ENCODE measurements around the gene TMEM192.
"Not testable (repeated sequence)": the region's sequence is repeated elsewhere in the genome, so short reads cannot be mapped to it uniquely, and the experiment has no call there.

TMEM192 gene

DNA sequence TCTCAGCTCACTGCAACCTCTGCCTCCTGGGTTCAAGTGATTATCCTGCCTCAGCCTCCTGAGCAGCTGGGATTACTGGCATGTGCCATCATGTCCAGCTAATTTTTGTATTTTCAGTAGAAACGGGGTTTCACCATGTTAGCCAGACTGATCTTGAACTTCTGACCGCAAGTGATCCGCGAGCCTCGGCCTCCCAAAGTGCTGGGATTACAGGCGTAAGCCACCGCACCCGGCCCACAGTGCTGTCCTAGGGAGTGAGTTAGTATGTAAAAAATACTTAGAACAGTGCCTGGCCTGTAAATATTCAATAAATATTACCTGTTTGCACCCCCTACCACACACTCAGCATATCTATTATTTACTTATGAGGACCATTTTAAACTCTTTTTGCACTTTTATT, 20.5 kb downstream of the TMEM192 start:
- DNase-seq (ENCODE audit: low spot score) = not testable (repeated sequence)

DNA sequence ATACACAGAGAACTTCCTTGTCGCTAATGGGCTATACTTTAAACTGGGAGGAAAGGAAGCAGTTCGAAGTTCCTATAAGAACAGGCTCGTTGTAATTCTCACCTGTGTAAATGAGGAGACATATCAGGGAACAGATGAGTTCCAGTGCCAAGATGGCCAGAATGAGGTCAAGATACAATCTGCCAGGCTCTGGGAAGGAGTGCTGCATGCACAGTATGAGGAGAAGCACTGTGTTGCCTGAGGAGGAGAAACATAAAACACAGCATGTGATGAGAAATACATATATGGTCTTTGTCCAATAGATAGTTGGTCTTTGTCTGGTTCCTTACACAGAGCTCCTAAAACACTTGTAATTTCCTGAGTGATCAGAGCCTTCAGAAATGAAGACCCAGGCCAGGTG, 24.3 kb downstream of the TMEM192 start:
- DNase-seq (ENCODE audit: low spot score) = no peak

DNA sequence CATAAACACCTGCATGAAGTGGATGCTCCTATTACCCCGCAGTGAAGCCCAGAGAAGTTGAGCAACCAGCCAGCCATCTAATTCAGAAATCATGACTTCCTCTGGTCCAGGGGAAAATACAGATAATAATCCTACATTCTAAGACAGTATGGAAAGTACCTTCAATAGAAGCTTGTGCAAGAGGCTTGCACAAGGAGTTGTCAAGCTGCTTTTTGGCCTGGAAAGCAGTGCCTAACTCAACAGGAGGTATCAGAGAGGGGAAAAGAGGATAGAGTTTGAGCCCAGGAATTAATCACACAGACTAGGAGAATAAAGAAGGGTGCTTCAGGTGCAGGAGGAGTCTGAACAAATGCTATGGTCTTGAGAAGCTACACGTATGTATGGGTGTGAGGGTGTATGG, 26.7 kb downstream of the TMEM192 start:
- DNase-seq (ENCODE audit: low spot score) = no peak

DNA sequence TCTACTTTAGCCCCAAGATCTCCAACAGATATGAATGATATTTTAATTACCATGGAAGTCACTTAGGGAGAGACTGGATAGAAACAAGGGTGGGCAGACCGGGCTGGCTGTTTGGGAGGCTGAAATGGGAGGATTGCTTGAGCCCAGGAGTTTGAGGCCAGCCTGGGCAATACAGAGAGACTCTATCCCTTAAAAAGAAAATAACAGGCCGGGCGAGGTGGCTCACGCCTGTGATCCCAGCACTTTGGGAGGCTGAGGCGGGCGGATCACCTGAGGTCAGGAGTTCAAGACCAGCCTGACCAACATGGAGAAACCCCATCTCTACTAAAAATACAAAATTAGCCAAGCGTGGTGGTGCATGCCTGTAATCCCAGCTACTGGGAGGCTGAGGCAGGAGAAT, 27.9 kb downstream of the TMEM192 start:
- DNase-seq (ENCODE audit: low spot score) = not testable (repeated sequence)

DNA sequence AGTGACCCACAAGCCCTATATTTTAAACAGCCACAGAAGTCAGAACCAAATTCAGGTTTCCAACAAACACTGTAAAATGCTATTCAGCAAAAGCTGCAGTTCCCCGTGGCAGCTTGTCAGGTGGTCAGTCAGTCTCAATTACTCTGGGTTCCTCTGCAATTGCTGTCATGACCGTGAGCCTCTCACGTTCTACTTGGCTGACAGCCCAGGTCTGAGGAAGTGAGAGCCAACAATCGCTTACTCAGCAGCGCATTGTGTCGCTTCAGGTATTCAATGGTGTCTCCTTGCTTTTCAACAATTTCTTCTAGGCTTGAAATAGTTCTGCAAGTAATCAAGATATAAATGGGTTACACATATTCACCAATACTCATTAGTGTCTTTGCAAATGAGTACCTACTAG, 33.2 kb downstream of the TMEM192 start:
- DNase-seq (ENCODE audit: low spot score) = no peak

DNA sequence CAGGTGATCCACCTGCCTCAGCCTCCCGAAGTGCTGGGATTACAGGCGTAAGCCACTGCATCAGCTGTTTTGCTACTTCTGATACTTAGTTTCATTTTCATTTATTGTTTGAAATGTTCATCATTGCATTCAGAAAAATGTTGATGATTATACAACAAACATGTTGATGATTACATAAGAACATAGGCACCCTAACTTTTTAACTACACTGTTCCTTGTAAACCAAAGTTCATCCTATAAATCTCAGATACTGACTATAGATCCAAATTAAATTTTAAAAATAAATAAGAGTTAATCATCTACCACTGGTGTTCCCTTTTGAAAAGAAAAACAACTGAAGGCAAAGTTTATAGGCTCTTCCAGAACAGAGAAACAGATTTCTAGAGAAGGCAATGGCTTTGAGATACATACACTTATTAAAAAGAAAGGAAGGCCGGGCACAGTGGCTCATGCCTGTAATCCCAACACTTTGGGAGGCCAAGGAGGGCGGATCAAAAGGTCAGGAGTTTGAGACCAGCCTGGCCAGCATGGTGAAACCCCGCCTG, 35.6 kb downstream of the TMEM192 start:
- no peak for DNase-seq (ENCODE audit: low spot score)

DNA sequence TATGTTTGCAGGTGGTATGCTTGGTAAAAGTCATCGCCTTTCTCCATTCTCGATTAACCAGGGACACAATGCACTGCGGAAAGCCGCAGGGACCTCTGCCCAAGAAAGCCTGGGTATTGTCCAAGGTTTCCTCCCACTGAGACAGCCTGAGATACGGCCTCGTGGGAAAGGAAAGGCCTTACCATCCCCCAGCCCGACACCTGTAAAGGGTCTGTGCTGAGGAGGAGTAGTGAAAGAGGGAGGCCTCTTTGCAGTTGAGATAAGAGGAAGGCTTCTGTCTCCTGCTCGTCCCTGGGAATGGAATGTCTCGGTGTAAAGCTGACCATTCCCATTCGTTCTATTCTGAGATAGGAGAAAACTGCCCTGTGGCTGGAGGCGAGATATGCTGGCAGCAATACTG, 39.3 kb downstream of the TMEM192 start:
- DNase-seq (ENCODE audit: low spot score) = not testable (repeated sequence)

DNA sequence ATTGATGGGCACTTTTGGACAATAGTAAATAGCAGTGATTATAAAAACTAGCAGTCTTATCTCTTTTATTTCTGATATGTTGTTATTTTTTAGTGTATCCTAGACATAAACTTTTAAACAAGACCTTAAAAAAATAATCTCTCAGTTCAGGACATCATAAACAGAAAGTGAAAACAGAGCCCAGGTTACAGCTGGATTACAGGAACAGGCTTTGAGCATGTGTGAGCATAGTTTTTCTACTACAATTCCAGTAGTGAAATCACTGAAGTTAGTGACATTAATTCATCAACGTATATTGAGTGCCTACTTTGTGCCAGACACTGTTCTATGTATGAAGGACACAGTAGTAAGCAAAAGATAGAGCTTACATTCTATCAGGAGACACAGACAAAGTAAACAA, 42.1 kb downstream of the TMEM192 start:
- DNase-seq (ENCODE audit: low spot score) = no peak

DNA sequence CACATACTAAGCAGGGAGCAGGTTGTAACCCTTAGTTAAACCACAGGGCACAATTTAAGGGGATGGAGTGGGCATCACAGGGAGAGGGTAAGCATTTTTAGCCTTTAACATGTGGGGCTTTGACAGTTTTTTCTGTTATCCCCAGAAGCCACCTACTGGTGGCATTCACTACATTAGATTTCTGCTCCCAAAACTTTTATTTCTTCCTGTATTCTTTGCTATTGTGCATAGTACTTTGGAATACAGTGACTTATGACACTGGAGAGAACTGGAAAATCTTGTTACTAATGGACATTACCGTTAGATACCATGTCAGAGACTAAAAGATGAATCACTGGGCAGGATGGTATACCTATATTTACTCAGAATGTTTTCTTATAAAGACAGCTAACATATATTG, 51.7 kb downstream of the TMEM192 start:
- DNase-seq (ENCODE audit: low spot score) = no peak

DNA sequence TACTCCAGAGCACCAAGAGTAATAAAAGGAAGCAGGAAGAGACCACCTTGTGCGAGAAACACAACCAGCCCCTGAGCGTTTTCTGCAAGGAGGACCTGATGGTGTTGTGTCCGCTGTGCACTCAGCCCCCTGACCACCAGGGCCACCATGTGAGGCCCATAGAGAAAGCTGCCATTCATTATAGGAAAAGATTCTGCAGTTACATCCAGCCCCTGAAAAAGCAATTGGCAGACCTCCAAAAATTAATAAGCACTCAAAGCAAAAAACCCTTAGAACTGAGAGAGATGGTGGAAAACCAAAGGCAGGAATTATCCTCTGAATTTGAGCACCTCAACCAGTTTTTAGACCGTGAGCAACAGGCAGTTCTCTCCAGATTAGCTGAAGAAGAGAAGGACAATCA, 53.3 kb downstream of the TMEM192 start:
- no peak for DNase-seq (ENCODE audit: low spot score)

DNA sequence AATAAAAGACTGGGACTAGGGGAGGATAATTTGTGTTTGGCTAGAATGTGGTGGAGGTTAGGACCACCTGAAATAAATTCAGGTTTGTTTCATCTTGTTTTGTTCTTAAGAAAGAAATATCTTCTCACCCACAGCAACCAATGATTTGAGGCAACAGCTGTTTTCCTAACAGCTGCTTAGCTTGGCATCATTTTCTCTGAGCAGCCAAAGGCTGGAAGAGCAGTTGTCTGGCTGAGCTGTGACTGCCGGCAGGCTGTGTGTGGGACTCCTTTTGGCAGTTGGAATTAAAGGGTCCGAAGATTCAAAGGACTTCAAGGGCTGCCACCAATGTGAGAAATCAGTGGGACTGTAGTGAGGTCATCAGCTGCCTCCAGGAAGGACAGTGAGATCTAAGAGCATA, 54.0 kb downstream of the TMEM192 start:
- DNase-seq (ENCODE audit: low spot score) = no peak

DNA sequence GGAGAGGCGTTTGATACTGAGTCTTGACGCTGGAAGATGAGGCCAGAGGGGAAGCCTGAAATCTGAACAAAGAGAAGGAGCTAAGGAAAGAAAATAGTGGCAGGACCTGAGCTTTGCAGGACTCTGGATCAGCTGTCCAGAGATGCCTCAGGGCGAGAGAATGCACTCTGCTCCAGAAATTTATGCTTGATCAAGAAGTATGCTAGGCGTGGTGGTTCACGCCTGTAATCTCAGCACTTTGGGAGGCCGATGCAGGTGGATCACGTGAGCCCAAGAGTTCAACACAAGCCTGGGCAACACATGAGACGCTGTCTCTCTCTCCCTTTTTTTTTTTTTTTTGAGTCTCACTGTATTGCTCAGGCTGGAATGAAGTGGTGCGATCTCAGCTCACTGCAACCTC, 57.1 kb downstream of the TMEM192 start:
- no peak for DNase-seq (ENCODE audit: low spot score)

DNA sequence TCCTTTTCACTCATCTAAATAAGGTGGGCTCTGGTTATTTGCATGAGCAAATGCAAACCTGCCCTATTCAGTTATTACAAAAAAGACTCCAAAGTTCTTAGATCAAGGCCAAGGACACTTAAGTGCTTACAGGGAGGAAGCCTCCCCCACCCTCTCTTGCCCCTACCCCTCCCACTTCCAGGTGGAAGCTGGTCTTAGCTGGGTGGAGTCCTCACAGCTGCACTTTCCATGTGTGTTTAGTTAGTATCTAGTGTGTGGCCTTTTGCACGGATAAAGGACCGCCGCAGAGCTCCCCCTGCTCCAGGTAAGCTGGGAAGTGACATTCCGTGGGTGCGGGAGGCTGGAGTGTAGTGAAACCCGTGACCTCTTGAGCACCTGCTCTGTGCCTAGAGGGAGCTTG, 59.0 kb downstream of the TMEM192 start, which contains the start of gene TRIM75:
TRIM75 (plus strand) TSS at position 222 of the 400 bp plus-strand sequence. CDS start 5,282 bp downstream, outside the sequence.
- no peak for DNase-seq (ENCODE audit: low spot score)

DNA sequence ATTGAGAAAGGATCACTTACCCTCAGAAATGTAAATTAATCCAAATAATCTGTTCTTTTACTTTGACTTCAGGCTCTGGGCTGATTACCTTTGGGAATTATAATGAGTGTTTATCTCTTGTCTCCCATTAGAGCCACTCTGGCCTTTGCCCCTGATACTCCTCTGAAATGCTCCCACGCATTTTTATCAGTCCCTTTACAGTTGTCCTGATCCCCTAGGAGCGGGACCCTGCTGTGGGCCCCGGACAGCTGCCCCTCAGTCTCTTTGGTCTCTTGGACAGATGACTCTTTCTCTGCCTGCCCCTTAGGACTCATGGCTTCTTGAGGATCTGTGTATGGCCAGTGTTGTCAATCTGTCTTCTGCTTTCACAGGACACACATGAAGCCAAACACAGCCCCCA, 60.0 kb downstream of the TMEM192 start:
- DNase-seq (ENCODE audit: low spot score) = no peak

DNA sequence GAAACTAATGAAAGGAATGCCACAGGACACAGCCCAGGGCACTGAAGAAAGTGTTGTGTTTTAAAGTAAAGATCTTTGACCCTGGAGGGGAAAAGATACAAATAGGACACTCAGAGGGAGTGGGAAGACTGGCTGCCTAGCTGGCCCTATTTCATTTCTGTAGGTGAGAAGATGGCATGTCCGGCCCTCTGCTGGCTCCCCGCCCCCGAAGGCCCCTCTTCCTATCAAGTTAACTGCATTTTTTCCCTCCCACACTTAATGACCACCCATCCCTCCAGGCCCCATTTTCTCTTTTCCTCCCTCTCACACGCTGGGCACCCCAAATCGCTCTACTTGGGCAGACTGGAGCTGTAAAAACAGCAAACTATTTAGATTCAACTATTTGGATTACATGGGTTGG, 64.5 kb downstream of the TMEM192 start:
- no peak for DNase-seq (ENCODE audit: low spot score)

DNA sequence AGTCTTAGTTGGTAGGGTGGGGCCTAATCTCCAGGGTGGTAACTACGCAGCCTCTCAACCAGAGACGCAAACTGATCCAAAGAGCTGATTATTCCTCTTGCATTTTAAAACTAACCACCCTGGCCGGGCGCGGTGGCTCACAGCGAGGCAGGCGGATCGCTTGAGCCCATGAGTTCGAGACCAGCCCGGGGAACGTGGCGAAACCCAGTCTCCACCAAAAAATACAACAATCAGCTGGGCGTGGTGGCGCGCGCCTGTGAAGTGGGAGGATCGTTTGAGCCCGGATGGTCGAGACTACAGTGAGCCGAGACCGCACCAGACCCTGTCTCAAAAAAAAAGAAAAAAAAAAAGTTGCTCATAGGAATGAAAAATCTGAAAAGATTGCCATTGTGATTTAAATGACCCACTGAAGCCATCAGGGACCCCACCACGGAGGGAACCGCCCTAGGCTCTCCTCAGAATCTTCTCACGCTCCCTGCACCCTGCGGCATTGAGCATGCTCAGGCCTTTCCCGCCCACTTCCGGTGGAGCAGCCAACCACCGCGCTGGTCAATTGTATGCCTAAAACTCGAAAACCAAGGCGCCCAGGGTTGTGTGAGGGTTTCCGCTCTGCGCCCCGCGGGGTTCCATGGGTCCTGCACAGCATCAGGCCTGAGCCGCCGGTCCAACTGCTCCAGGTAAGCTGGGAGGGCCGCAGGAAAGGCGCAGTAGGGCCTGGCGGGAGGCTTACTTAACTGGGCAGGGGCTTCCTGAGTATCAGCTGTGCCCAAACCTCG, 81.0 kb downstream of the TMEM192 start, which contains the start of gene TRIM60:
TRIM60 (plus strand) TSS at position 564 of the 776 bp plus-strand sequence. CDS start 8,074 bp downstream, outside the sequence.
- no peak for DNase-seq (ENCODE audit: low spot score)

DNA sequence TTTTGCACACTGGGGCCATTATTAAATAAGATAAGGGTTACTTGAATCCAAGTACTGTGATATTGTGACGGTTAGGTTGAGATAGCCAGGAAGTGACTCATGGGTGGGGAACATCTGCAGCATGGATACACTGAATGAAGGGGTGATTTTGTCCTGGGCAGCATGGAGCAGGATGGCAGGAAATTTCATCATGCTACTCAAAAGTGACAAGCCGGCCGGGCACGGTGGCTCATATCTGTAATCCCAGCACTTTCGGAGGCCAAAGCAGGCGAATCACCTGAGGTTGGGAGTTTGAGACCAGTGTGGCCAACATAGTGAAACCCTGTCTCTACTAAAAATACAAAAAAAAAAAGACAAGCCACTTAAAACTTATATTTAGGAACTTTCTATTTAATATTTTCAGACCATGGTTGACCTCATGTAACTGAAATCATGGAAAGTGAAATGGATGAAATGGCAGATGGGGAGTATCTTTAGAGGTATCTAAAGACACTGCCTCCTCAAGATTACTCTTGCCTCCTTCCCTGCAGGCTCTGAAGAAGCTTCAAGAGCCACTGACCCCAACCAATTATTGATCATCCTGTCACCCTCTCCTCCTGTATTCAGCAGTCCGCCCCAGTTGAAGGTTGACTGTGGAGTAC, 84.8 kb downstream of the TMEM192 start:
- DNase-seq (ENCODE audit: low spot score) = no peak

DNA sequence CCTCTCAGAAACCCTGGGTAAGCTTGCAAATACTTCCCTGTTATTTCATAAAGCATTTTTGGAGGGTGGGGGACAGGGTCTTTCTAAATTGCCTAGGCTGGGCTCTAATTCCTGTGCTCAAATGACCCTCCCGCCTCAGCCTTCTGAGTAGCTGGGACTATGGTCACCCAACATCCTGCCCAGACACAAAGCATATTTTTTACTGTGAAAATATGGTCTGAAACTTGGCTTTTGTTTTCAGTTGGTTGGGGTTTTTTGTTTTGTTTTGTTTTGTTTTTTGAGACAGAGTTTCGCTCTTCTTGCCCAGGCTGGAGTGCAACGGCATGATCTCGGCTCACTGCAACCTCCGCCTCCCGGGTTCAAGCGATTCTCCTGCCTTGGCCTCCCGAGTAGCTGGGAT, 86.9 kb downstream of the TMEM192 start:
- DNase-seq (ENCODE audit: low spot score) = not testable (repeated sequence)
